PC-3 (cell line): ENCODE results near the gene TACC2.

Source experiments
- EZH2 ChIP-seq: fragments of 300-600 bp; sonication (generic); IDR thresholded peaks from one replicate; pipeline ENCODE4 v1.6.1; 2017; ENCODE audit warnings: antibody characterized with exemption, mild to moderate bottlenecking, low read length; ENCODE audit not compliant: unreplicated experiment
- EZH2phosphoT487 ChIP-seq: fragments of 300-600 bp; sonication (generic); IDR thresholded peaks from 2 replicates; pipeline ENCODE4 v1.6.1; 2018; ENCODE audit warnings: mild to moderate bottlenecking, antibody characterized with exemption, low read length, borderline replicate concordance
- TF ChIP-seq, protein P1 (sequence below): fragments of 300-600 bp; sonication (generic); conservative IDR thresholded peaks from 2 replicates; pipeline ENCODE4 v1.5.1; 2017; ENCODE audit warnings: antibody characterized with exemption, low read depth, mild to moderate bottlenecking, low read length

GRCh38 chr10:122251459-122252255 lies 262.7 kb downstream of the TACC2 start:
- TF ChIP-seq EZH2phosphoT487 = no peak
- TF ChIP-seq, protein P1, sequence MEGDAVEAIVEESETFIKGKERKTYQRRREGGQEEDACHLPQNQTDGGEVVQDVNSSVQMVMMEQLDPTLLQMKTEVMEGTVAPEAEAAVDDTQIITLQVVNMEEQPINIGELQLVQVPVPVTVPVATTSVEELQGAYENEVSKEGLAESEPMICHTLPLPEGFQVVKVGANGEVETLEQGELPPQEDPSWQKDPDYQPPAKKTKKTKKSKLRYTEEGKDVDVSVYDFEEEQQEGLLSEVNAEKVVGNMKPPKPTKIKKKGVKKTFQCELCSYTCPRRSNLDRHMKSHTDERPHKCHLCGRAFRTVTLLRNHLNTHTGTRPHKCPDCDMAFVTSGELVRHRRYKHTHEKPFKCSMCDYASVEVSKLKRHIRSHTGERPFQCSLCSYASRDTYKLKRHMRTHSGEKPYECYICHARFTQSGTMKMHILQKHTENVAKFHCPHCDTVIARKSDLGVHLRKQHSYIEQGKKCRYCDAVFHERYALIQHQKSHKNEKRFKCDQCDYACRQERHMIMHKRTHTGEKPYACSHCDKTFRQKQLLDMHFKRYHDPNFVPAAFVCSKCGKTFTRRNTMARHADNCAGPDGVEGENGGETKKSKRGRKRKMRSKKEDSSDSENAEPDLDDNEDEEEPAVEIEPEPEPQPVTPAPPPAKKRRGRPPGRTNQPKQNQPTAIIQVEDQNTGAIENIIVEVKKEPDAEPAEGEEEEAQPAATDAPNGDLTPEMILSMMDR = no peak
- TF ChIP-seq EZH2 = no peak
